GM21526 (cell line): ENCODE results near the gene MACROD1.

ENCODE experiments used
- ATAC-seq: cut with Tn5 transposase; IDR thresholded peaks from one replicate; pipeline ENCODE4 v1.9.1; 2021; ENCODE audit warnings: moderate library complexity; ENCODE audit not compliant: unreplicated experiment, low FRiP score

The MACROD1 gene

GRCh38 chr11:64165842-64166635, at the start of gene MACROD1:
Gene MACROD1 (minus strand): TSS chr11:64166113. CDS start chr11:64165994, 119 bp downstream.
- peak; percentile 68 for ATAC-seq

GRCh38 chr11:64211181-64211872, 45.4 kb upstream of the MACROD1 start:
- ATAC-seq = no peak

GRCh38 chr11:64210301-64211020, 44.5 kb upstream of the MACROD1 start:
- no peak for ATAC-seq

- ATAC-seq = no peak
These were observed 43.6 kb upstream of the MACROD1 start for GRCh38 chr11:64209563-64209843.

GRCh38 chr11:64208796-64209562, 43.1 kb upstream of the MACROD1 start:
- ATAC-seq = no peak

- ATAC-seq = no peak
These were observed 42.3 kb upstream of the MACROD1 start for GRCh38 chr11:64208086-64208795.

GRCh38 chr11:64207256-64208085, 41.6 kb upstream of the MACROD1 start:
- ATAC-seq = peak; percentile 37

- ATAC-seq = no peak
These were observed 40.7 kb upstream of the MACROD1 start, which contains the start of gene FERMT3 for GRCh38 chr11:64206457-64207255. Gene FERMT3 (plus strand): TSS chr11:64206721. CDS start chr11:64207365, 644 bp downstream.

- no peak for ATAC-seq
These were observed 38.6 kb upstream of the MACROD1 start for GRCh38 chr11:64204464-64204989.

- no peak for ATAC-seq
These were observed 38.1 kb upstream of the MACROD1 start for GRCh38 chr11:64204080-64204440.

- ATAC-seq = no peak
These were observed 37.6 kb upstream of the MACROD1 start for GRCh38 chr11:64203421-64204079.

GRCh38 chr11:64202992-64203391, 37.1 kb upstream of the MACROD1 start:
- ATAC-seq = no peak

GRCh38 chr11:64201543-64201942, 35.6 kb upstream of the MACROD1 start:
- ATAC-seq = no peak

- ATAC-seq = no peak
These were observed 32.6 kb upstream of the MACROD1 start for GRCh38 chr11:64198511-64198910.

GRCh38 chr11:64196626-64197025, 30.7 kb upstream of the MACROD1 start:
- no peak for ATAC-seq

- no peak for ATAC-seq
These were observed 26.5 kb upstream of the MACROD1 start for GRCh38 chr11:64192434-64192833.

GRCh38 chr11:64186492-64187165, 20.7 kb upstream of the MACROD1 start:
- no peak for ATAC-seq
